HTERT RPE-1 (cell line): ENCODE data around the gene MOSMO.

Experiments used
- in situ Hi-C: fragments of 300-500 bp; cut with MboI; formaldehyde crosslinking; loops from 4 replicates; pipeline ENCODE4 v1.14.3; 2020; ENCODE audit warnings: low sequenced_read_pairs

The MOSMO gene

GRCh38 chr16:22132801-22133200, 124.9 kb downstream of the MOSMO start:
- in situ Hi-C loops, result no loop called here
